Stimulated activated CD4-positive, alpha-beta T cell treated with anti-CD3 and anti-CD28 coated beads, Interleukin-2, amount 100 ng/mL, for 24 hours (primary cell): ENCODE measurements around the gene TSPAN33.
"Not testable (repeated sequence)": the region's sequence is repeated elsewhere in the genome, so short reads cannot be mapped to it uniquely, and the experiment has no call there.

Source experiments
- DNase-seq, 2 donors: peaks; one replicate each; pipeline ENCODE4 v3.0.0-alpha.2; 2020

The TSPAN33 gene

DNA sequence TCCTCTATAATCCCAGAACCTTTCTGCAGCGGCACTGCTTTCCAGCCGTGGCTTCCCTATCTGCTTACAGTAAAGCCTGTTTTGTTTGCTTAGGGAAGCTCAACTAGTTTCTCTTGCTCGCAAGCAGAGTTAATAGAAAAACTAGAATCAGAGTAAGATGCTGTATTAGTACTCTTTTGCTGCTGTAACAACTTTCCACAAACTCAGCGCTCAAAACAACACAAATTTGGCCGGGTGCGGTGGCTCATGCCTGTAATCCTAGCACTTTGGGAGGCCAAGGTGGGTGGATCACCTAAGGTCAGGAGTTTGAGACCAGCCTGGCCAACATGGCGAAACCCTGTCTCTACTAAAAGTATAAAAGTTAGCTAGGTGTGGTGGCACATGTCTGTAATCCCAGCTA, 29.4 kb downstream of the TSPAN33 start:
- not testable (repeated sequence) for DNase-seq

GRCh38 chr7:129176916-129177710, 32.6 kb downstream of the TSPAN33 start:
- no peak for DNase-seq

- no peak for DNase-seq
Measured at GRCh38 chr7:129184981-129185670, 40.6 kb downstream of the TSPAN33 start.

DNA sequence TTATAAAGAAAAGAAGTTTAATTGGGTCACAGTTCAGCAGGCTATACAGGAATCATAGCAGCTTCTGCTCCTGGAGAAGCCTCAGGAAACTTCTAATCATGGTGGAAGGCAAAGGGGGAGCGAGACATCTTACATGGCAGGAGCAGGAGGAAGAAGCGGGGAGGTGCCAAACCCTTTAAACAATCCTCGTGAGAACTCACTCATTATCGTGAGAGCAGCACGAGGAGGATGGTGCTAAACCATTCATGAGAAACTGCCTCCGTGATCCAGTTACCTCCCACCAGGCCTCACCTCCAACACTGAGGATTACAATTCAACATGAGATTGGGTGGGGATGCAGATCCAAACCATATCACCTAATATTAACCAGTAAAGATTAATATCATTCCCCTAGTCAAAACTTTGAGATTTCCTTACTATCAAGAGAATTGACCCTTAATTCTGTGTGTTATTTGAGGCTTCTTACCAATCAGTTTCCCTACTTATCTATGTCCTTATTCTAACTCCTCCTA, 42.3 kb downstream of the TSPAN33 start:
- no peak for DNase-seq

- DNase-seq = no peak
Measured at GRCh38 chr7:129187681-129188371, 43.3 kb downstream of the TSPAN33 start.

- DNase-seq = peak in 1 of 2 donors; percentile 19
Measured at GRCh38 chr7:129188372-129188891, 43.9 kb downstream of the TSPAN33 start, which contains the start of gene SMO. Gene SMO (plus strand): TSS chr7:129188633. CDS start chr7:129189152, 519 bp downstream.

DNA sequence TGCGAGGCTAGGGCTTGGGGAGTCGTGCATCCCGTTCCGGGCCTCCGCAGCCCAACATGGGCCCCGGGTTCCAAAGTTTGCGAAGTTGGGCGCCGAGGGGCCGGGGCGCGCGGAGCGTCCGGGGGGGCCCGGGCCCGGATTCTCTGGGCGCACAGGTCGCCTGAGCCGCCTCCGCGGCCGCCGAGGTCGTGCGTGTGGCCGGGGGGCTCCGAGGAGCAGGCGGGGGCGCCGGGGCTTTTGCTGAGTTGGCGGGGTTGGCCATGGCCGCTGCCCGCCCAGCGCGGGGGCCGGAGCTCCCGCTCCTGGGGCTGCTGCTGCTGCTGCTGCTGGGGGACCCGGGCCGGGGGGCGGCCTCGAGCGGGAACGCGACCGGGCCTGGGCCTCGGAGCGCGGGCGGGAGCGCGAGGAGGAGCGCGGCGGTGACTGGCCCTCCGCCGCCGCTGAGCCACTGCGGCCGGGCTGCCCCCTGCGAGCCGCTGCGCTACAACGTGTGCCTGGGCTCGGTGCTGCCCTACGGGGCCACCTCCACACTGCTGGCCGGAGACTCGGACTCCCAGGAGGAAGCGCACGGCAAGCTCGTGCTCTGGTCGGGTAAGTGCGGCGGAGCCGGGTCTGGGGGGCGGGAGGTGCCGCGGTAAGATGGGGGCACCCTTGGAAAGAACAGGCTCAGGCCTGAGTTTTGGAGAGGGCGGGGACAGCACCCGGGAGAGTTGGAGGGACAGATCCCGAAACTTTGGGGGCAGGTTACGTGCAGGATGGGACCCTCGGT, 44.6 kb downstream of the TSPAN33 start:
- peak in 1 of 2 donors; percentile 11 for DNase-seq

DNA sequence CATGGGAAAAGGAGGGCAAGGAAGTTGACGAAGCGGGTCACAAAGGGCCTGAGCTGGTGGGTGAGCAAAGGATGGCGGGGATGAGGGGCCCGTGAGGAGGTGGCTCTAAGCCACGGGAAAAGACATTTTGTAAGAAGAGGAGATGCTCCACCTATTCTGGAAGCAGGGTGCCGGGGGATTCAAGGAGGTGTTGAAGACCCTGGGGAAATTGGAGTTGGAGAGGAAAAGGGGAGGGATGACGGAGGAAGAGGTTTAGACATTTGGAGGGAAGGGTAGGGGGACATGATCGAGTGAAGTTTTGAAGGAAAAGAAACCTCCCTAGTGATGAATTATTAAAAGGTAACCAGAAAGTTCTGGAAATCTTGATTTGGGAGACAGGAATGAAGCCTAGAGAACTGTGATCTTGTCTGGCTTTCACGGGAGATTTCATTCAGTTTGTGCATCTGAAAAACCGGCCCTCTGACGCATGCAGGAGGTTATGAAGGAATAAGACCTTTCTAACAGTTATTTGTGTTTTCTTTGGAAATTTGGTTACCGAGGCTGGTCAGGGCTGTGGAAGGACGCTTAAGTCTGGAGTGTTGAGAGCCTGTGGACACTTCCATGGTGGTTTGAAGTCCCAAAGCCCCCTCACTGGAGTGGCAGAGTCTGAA, 45.3 kb downstream of the TSPAN33 start:
- no peak for DNase-seq

DNA sequence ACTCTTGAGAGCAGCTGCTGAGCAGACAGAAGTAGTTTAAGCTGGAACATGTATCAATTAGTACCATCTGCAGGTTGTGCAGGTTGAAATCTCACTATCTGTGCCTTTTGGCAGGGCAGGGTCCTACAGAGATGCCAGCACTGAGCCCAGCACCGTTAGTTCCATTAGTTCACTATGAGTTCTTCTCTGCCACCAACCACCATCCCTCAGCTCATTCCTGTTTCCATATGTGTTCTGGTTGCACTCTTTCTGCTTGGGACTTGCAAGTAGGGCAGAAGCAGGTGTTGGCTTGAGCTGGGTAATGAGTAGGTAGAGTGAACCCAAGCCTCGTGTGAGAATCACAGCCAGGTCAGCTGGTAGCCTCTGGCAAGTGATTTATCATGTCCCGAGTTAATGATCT, 46.8 kb downstream of the TSPAN33 start:
- DNase-seq = no peak

- DNase-seq = no peak
Measured at GRCh38 chr7:129193892-129194291, 49.4 kb downstream of the TSPAN33 start.

- no peak for DNase-seq
Measured at GRCh38 chr7:129197771-129198170, 53.3 kb downstream of the TSPAN33 start.

DNA sequence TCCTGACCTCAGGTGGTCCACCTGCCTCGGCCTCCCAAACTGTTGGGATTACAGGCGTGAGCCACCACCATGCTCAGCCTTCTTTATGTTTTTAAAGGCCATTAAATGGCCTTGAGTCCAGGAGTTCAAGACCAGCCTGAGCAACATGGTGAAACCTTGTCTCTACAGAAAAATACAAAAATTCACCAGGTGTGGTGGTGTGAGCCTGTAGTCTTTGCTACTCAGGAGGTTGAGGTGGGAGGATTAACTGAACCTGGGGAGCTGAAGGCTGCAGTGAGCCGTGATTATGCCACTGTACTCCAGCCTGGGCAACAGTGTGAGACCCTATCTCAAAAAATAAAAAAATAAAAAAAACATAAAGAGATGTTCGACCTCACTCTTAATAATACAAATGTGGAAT, 54.9 kb downstream of the TSPAN33 start:
- no peak for DNase-seq

- no peak for DNase-seq
Measured at GRCh38 chr7:129202058-129202777, 57.7 kb downstream of the TSPAN33 start.

DNA sequence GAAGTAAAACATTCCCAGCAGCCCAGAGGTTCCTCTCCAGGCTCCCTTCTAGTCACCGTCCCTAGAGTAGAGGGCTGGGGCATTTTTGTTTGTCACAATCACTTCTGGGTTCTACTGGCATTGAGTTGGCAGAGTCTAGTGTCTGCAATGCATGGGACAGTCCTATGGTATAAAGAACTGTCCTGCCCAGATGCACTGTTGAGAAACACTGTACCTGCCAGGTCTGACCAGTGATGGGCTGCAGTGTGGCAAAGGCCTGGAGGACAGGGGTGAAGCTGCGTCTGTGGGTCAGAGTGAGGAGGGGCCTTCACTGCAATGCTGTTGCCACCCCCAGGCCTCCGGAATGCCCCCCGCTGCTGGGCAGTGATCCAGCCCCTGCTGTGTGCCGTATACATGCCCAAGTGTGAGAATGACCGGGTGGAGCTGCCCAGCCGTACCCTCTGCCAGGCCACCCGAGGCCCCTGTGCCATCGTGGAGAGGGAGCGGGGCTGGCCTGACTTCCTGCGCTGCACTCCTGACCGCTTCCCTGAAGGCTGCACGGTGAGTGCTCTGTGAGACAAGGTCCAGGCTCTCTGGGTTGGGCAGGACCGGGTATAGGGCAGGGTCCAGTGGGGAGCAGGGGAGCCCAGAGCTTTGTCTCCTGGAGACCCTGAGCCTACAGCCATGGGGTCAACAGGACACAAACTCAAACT, 58.7 kb downstream of the TSPAN33 start:
- no peak for DNase-seq

GRCh38 chr7:129205126-129205818, 60.8 kb downstream of the TSPAN33 start:
- DNase-seq = no peak

DNA sequence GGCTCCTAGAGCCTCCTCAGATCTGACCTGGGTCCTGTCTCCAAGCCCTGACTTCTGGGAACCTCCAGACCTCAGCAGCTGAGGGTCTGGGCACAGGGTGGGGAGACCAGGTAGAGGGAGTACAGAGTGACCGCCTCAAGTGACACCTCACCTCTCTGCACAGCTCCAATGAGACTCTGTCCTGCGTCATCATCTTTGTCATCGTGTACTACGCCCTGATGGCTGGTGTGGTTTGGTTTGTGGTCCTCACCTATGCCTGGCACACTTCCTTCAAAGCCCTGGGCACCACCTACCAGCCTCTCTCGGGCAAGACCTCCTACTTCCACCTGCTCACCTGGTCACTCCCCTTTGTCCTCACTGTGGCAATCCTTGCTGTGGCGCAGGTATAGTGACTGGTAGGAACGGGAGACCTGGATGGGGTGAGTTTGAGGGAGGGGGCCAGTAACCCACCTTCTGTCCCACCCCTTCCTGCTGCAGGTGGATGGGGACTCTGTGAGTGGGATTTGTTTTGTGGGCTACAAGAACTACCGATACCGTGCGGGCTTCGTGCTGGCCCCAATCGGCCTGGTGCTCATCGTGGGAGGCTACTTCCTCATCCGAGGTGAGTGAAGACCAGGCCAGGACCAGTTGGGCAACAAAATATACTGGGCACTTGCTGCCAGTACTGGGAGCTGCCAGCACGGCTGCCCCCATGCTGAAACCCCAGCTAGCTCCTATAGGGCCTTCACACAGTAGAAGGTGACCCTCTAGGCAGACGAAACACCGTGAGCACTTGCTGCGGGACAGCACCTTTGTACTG, 61.7 kb downstream of the TSPAN33 start:
- no peak for DNase-seq

DNA sequence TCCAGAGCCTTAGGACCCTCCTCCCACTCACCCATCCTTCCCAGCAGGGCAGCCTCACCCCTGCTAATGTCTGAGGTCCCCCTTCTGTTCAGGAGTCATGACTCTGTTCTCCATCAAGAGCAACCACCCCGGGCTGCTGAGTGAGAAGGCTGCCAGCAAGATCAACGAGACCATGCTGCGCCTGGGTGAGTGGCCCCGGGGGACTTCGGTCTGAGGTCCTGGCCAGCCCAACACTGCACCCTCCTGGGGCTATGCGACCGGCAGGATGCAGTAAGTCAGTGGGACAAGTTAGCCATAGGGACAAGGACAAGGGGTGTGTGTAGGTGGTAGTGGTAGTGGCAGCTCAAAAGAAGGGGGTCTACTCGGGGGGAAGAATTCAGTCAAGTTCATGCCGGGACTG, 64.2 kb downstream of the TSPAN33 start:
- no peak for DNase-seq

DNA sequence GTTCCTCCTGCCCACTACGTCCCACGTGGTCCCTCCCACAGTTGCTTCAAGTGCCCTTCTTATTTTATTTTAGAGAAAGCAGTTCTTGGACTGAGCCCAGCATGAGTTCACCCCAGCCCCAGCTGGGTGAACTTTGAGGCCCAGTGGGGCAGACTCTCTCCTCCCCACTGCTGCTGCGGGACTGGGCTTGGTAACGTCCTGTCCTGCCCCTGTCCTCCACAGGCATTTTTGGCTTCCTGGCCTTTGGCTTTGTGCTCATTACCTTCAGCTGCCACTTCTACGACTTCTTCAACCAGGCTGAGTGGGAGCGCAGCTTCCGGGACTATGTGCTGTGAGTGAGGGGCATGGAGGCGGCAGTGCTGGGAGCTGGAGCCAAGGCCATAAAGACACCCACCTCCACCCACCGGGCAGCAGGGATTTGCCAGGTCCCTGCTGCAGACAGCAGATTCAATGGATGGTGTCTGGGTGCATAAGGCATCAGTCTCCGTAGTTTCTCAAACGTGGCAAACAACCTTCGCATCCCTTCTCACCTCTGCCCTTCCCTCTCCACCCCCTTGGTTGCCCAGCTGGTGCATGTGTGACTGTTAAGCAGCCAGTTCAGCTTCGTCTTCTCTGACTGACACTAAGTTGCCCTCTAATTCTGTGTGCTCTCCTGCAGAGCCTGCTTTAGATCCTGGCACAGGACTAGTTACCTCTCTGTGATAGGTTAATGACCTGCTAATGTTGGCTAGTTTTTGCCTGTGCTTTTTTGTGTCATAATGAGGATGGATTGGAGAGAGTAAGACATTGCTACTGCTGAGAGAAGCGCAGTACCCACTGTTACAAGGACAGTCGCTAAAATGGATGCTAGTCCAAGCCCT, 64.8 kb downstream of the TSPAN33 start:
- no peak for DNase-seq
